ENCODE data around the gene NBPF3.

DNA sequence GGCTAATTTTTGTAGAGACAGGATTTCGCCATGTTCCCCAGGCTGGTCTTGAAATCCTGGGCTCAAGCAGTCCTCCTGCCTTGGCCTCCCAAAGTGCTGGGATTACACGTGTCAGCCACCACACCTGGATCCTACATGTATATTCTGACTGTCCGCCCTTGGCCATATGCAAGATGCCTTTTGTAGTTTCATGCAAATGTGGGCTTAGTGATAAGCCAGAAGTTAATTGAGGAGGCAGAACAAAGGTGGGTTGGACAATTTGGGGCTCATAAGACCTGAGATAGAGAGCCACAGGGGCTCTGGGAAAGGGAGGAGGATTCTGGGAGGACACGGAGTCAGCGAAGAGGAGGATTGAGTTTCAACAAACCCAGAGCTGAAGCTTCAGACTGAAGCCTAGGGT, 94.2 kb downstream of the NBPF3 start:
- TF ChIP-seq, protein P1, sequence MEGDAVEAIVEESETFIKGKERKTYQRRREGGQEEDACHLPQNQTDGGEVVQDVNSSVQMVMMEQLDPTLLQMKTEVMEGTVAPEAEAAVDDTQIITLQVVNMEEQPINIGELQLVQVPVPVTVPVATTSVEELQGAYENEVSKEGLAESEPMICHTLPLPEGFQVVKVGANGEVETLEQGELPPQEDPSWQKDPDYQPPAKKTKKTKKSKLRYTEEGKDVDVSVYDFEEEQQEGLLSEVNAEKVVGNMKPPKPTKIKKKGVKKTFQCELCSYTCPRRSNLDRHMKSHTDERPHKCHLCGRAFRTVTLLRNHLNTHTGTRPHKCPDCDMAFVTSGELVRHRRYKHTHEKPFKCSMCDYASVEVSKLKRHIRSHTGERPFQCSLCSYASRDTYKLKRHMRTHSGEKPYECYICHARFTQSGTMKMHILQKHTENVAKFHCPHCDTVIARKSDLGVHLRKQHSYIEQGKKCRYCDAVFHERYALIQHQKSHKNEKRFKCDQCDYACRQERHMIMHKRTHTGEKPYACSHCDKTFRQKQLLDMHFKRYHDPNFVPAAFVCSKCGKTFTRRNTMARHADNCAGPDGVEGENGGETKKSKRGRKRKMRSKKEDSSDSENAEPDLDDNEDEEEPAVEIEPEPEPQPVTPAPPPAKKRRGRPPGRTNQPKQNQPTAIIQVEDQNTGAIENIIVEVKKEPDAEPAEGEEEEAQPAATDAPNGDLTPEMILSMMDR (IDR thresholded peaks at IDR 0.05), result no peak
- no peak for TF ChIP-seq EZH2 (IDR thresholded peaks at IDR 0.05)

Data from neural progenitor cell (in vitro differentiated cells).